Natural killer cell (primary cell): ENCODE results near the gene CCDC8. TPM values are rescaled to one million over a fixed set of nuclear protein-coding genes. Genes with fewer than 3 reads are reported as not detected.
"Not testable (repeated sequence)": the region's sequence is repeated elsewhere in the genome, so short reads cannot be mapped to it uniquely, and the experiment has no call there.

Source experiments
- ATAC-seq, 3 donors: fragments of 150-1000 bp in 2 of 3; fragments of 200-7000 bp in 1 of 3; cut with Tn5 transposase; 1 replicate in 1 of 3; 2 replicates in 2 of 3; pipeline ENCODE4 v1.10.0; 2021; ENCODE audit warnings: mild to moderate bottlenecking in 2 of 3, moderate library complexity in 2 of 3
- DNase-seq, 2 donors: peaks; one replicate each; pipeline versions ENCODE4 v3.0.0 to v3.0.0-alpha.2; 2013 to 2021; ENCODE audit warnings: mixed read lengths in 1 of 2
- H3K27ac ChIP-seq: one replicate; pipeline ENCODE4 v1.5.1; 2013; ENCODE audit warnings: mild to moderate bottlenecking, low read length
- H3K27me3 ChIP-seq: one replicate; pipeline ENCODE4 v1.6.1; 2013; ENCODE audit warnings: low read length; ENCODE audit not compliant: control insufficient read depth, insufficient read depth
- H3K36me3 ChIP-seq: one replicate; pipeline ENCODE4 v1.6.1; 2013; ENCODE audit warnings: low read length; ENCODE audit not compliant: control insufficient read depth, insufficient read depth
- H3K4me1 ChIP-seq: one replicate; pipeline ENCODE4 v1.6.1; 2013; ENCODE audit warnings: low read length; ENCODE audit not compliant: control insufficient read depth, insufficient read depth
- H3K4me3 ChIP-seq: one replicate; pipeline ENCODE4 v1.5.1; 2013; ENCODE audit warnings: low read length
- H3K9me3 ChIP-seq: one replicate; pipeline ENCODE4 v1.6.1; 2013; ENCODE audit warnings: low read length; ENCODE audit not compliant: control insufficient read depth, insufficient read depth
- H3K27ac Mint-ChIP-seq, 2 donors: one replicate each; pipeline ENCODE4 v1.8.0; 2022; ENCODE audit warnings: mild to moderate bottlenecking in 2 of 2, mixed read lengths in 2 of 2, moderate library complexity in 1 of 2
- H3K27me3 Mint-ChIP-seq, 2 donors: one replicate each; pipeline ENCODE4 v1.8.0; 2022; ENCODE audit warnings: low read depth in 2 of 2, mixed read lengths in 2 of 2
- H3K36me3 Mint-ChIP-seq: one replicate; pipeline ENCODE4 v1.8.0; 2022; ENCODE audit warnings: mixed read lengths
- H3K4me1 Mint-ChIP-seq, 2 donors: one replicate each; pipeline ENCODE4 v1.8.0; 2022; ENCODE audit warnings: mixed read lengths in 2 of 2
- H3K4me3 Mint-ChIP-seq: one replicate; pipeline ENCODE4 v1.8.0; 2022; ENCODE audit warnings: mild to moderate bottlenecking, moderate library complexity, mixed read lengths
- H3K9me3 Mint-ChIP-seq, 2 donors: one replicate each; pipeline ENCODE4 v1.8.0; 2022; ENCODE audit warnings: mixed read lengths in 2 of 2
- CTCF ChIP-seq: fragments of 200-600 bp; IDR thresholded peaks from one replicate; pipeline ENCODE4 v1.8.0; 2022; ENCODE audit warnings: antibody characterized with exemption
- WGBS: methylation state at CpG from one replicate; pipeline ENCODE4 v1.1.7; 2013; ENCODE audit warnings: missing lambda C conversion rate; ENCODE audit not compliant: insufficient coverage; 5-methylcytosine and 5-hydroxymethylcytosine counted together
- intact Hi-C: fragments of 100-400 bp; cut with micrococcal nuclease; formaldehyde crosslinking; loops from one replicate; pipeline ENCODE4 v1.14.2; 2022
- total RNA-seq, 4 donors: library from RNA; stranded (reverse); fragments of 120-200 nt in 1 of 4; gene quantifications; one replicate each; pipeline versions ENCODE4 v1.2.3 to v1.2.4, GENCODE V29; 2013 to 2022

CCDC8 gene
- total RNA-seq, 3 donors from 2014 or later (not counting 1 experiment from before 2014, with no cell fraction given) = not detected

- 62% methylated on average over 7 of the region's 8 CpGs for WGBS
- Mint-ChIP-seq H3K4me1 (peaks cover 0 to 4% of the 10 kb centered on the region in 2 donors), H3K27ac (no peak overlapping the region), H3K27me3 (peaks cover 5 to 8% of the 10 kb centered on the region in 2 donors), H3K36me3 (no peaks in the 10 kb centered on the region), H3K4me3 (no peak overlapping the region), H3K9me3 (no peaks in the 10 kb centered on the region)
- no peak overlapping the region for H3K27ac ChIP-seq
- no peaks in the 10 kb centered on the region for H3K36me3 ChIP-seq
- ATAC-seq = no peak
- TF ChIP-seq CTCF = no peak
- no peaks in the 10 kb centered on the region for H3K9me3 ChIP-seq
- H3K27me3 ChIP-seq = peaks cover 2% of the 10 kb centered on the region
- no peak for DNase-seq
- H3K4me3 ChIP-seq = no peak overlapping the region
- intact Hi-C loops = no loop called here
- H3K4me1 ChIP-seq = no peaks in the 10 kb centered on the region
These were observed 29.6 kb upstream of the CCDC8 start for GRCh38 chr19:46442808-46443450.

- no peak for TF ChIP-seq CTCF
- H3K27ac ChIP-seq = no peak overlapping the region
- Mint-ChIP-seq H3K9me3 (no peaks in the 10 kb centered on the region), H3K27ac (no peak overlapping the region), H3K4me1 (peaks cover 0 to 4% of the 10 kb centered on the region in 2 donors), H3K27me3 (peaks cover 5 to 8% of the 10 kb centered on the region in 2 donors), H3K4me3 (no peak overlapping the region), H3K36me3 (no peaks in the 10 kb centered on the region)
- no peaks in the 10 kb centered on the region for H3K36me3 ChIP-seq
- H3K27me3 ChIP-seq = no peaks in the 10 kb centered on the region
- H3K4me3 ChIP-seq = no peak overlapping the region
- no peaks in the 10 kb centered on the region for H3K9me3 ChIP-seq
- H3K4me1 ChIP-seq = no peaks in the 10 kb centered on the region
- DNase-seq (no peak), ATAC-seq (no peak)
- 63% methylated on average over 1 of the region's 1 CpG for WGBS
- intact Hi-C loops = no loop called here
These were observed 28.5 kb upstream of the CCDC8 start for GRCh38 chr19:46441866-46442265.

GRCh38 chr19:46435689-46436088, 22.3 kb upstream of the CCDC8 start:
- peaks cover 7 to 14% of the 10 kb centered on the region in 2 donors for H3K27me3 Mint-ChIP-seq
- 100% methylated on average over 4 of the region's 4 CpGs for WGBS
- H3K36me3 Mint-ChIP-seq, ATAC-seq, H3K4me3 Mint-ChIP-seq, intact Hi-C loops, H3K36me3 ChIP-seq, H3K27ac ChIP-seq, H3K27ac Mint-ChIP-seq, H3K4me3 ChIP-seq, H3K27me3 ChIP-seq, H3K9me3 ChIP-seq, H3K9me3 Mint-ChIP-seq, H3K4me1 Mint-ChIP-seq, DNase-seq, H3K4me1 ChIP-seq: not testable (repeated sequence)

- Histone ChIP-seq H3K9me3 (no peaks in the 10 kb centered on the region), H3K4me1 (no peaks in the 10 kb centered on the region), H3K27me3 (peaks cover 2% of the 10 kb centered on the region), H3K4me3 (no peak overlapping the region), H3K36me3 (no peaks in the 10 kb centered on the region), H3K27ac (no peak overlapping the region)
- H3K9me3 Mint-ChIP-seq = no peaks in the 10 kb centered on the region
- intact Hi-C loops = no loop called here
- no peak for TF ChIP-seq CTCF
- no peak overlapping the region for H3K27ac Mint-ChIP-seq
- H3K4me1 Mint-ChIP-seq = peaks cover 0 to 5% of the 10 kb centered on the region in 2 donors
- H3K36me3 Mint-ChIP-seq = no peaks in the 10 kb centered on the region
- DNase-seq (no peak), ATAC-seq (no peak)
- 70% methylated on average over 6 of the region's 6 CpGs for WGBS
- no peak overlapping the region for H3K4me3 Mint-ChIP-seq
- H3K27me3 Mint-ChIP-seq = peaks cover 14% of the 10 kb centered on the region in 2 donors
These were observed 21.6 kb upstream of the CCDC8 start for GRCh38 chr19:46435009-46435408.

GRCh38 chr19:46433470-46433869, 20.1 kb upstream of the CCDC8 start:
- 78% methylated on average over 7 of the region's 7 CpGs for WGBS
- H3K27ac ChIP-seq, H3K4me3 Mint-ChIP-seq, ATAC-seq, H3K27me3 ChIP-seq, H3K9me3 Mint-ChIP-seq, H3K9me3 ChIP-seq, H3K36me3 ChIP-seq, DNase-seq, intact Hi-C loops, H3K27ac Mint-ChIP-seq, H3K36me3 Mint-ChIP-seq, H3K4me3 ChIP-seq, H3K4me1 ChIP-seq: not testable (repeated sequence)
- peaks cover 19 to 22% of the 10 kb centered on the region in 2 donors for H3K27me3 Mint-ChIP-seq
- peaks cover 10 to 17% of the 10 kb centered on the region in 2 donors for H3K4me1 Mint-ChIP-seq
